ENCODE measurements around the gene AICDA.
"Not testable (repeated sequence)": the region's sequence is repeated elsewhere in the genome, so short reads cannot be mapped to it uniquely, and the experiment has no call there.

Gene AICDA

DNA sequence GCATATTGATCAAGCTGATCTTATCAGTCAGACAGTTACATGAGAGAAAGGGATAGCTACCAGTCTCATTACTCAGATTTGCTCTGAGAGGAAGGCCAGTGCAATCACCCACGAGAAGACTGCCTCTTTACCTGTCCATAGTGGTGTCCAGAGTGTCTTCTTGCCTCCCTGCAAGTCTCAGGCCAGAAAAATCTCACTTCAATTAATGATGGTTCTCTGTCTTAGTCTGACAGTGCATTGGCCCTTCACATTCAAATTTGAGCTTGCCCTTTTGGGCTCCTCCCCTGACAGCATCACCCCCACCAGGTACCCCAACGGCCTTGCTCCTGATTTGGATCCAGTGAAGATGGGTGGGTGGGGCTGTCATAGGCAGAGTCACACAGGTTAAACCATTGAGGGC lies at the start of gene AICDA:
AICDA (minus strand) TSS at position 231 of the 400 bp plus-strand sequence; CDS start at position 139, 92 bp downstream.
- no peak for DNase-seq (ENCODE audit: low read depth, low spot score)

DNA sequence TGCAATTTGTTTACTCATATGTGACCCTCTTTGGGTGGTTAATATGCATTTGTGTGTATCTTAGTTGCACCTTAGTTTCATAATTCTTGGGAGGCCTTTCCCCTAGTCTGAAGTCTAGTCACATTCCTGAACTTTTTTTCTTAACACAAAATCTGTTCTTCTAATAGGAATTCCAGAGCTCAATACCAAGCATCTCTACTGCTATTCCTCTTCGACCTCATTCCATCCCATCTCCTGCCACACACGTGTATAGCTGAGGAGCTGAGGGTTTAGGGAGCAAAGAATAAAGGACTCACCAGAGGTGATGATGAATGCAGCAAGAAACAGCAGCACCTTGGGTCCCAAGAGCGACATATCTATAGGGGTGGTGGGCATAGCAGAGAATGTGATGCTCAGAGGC lies 49.1 kb upstream of the AICDA start:
- no peak for DNase-seq (ENCODE audit: low read depth, low spot score)

DNA sequence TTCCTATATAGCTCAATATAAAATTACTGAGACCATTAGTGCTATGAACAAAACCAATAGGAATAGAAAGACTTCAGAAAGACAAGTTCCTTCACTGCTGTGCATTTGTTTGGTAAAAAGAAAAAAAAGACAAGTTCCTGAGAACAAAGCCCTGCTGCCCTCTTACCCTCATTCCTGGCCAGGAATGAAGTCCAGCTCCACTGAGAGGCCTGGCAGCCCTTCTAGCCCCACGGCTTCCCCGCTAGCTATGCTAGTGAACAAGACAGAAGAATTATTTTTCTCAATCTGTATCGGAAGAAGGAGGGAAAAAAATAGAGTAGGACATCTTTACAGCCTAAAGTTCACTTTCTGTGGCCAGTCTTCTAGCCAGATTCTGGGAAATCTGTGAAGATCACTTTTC lies 48.4 kb upstream of the AICDA start:
- DNase-seq (ENCODE audit: low read depth, low spot score), result no peak

DNA sequence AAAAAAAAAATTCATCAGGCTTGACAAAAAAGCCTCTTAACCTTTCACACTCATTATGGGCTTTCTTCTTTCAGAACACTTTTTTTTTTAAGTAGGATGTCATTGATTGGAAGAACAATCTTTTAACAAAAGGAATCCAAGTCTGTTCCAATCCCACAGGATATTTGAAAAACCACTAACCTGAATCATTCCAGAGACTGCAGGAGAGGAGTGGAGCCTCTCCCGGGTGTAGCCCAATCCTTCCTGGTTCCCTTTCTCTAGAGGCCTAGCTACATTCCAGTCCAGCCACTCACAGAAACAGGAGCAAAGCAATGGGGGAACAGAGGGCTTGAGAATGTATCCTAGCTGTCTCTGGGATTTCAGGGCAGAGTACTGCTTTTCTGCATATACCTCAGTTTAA lies 45.7 kb upstream of the AICDA start:
- DNase-seq (ENCODE audit: low read depth, low spot score), result no peak

DNA sequence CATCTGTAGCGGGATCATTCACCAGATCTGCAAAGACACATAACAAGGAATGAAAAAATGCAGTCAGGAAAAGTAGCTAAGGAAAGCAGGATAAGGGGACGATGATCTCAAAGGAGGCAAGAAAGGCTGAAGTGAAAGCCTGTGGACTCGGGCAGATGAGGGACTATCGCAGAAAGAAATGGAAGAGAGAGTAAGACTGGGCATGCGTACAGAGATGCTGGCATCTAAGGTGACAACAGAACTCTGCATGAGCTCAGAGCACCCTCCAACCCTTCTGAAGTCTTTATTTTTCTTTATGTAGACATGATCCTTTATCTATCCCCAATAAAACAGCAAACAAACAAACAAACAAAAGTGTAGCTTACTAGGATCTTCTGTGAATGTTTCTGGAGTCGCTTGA lies 42.8 kb upstream of the AICDA start:
- no peak for DNase-seq (ENCODE audit: low read depth, low spot score)

DNA sequence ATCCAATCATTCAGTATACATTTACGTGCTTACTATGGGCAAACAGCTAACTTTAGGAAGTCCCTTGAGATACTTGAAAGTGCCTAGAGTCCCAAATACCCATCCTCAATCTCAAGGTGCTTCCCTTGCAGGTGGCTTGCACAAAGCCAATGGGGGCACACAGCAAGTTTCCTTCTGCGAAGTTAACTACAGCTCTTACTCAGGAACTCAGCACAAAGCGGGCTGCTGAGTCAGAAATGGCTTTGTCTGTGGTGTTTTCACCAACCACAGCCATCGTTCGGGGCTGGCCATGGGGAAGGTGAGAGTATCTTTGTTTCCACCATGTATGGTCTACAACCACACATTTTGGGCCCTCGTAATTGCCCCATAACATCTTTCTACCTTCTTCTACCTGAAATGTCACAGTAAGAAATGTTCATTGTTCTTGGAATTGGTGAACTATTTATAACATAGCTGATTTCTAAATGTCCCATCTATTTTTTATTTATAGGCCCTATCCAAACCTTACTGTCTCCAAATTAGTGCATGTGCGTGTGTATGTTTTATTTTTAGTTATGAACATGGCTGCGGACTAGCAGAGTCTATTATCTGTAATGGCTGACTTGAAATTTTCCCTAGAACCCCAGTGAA lies 36.0 kb upstream of the AICDA start:
- no peak for DNase-seq (ENCODE audit: low read depth, low spot score)

DNA sequence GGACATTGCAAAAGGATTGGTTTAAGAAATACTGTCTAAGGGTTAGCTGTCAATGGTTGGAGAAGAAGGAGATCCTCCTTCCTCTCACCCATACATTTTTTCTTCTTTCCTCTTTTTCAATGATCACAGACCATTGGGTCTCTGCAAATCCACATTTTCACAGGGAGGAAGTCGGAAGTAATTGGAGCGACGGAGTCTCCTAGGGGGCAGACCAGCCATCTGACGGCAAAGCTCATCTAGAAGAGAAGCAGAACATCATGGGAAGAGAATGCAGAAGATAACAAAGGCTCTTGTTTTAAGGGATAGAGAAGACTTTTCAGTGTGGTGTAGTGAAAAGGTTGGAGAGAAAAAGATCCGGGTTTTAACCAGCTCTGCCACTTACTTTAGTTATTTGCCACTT lies 35.3 kb upstream of the AICDA start:
- DNase-seq (ENCODE audit: low read depth, low spot score), result no peak

DNA sequence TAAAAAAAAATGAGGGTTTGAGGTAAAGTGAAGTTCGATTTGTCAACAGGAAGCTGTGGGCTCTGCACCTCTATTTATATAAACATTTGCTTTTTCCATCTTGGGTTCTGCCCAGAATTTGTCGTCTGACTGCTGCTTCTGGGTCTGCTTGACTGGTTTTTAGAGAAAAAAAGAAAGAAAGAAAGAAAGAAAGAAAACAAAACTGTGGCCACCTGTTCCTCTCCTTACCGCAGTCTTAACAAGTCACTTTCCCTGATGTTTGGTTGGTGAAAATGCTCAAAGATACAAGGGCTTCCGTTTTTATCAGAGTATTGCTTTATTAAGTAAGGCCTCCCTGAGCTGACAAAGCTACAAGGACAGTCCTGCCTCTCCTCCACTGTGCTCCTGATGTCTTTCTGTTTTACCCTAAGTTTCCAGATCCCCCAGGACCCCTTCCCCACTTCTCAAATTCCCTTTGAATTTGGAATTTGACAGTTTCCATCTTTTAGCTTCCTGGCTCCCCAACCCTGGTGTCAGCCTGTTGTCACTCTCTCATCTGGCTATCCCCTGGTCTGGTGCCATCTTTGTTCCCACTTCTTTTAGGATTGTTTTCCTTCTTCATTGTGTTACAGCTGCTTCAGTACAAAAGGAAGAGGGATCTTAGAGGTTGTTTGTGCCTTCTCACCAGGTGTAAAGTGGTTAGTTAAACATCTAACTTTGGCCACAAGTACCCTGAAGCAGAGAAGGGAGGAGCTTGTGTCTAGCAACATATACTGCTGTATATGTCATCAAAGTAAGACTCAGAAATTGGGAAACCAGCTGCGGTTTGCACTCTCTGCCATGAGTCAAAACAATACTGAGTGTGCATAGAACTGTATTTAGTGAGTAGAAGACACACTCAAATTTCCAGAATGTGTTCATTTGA lies 31.9 kb upstream of the AICDA start:
- DNase-seq (ENCODE audit: low read depth, low spot score), result no peak

DNA sequence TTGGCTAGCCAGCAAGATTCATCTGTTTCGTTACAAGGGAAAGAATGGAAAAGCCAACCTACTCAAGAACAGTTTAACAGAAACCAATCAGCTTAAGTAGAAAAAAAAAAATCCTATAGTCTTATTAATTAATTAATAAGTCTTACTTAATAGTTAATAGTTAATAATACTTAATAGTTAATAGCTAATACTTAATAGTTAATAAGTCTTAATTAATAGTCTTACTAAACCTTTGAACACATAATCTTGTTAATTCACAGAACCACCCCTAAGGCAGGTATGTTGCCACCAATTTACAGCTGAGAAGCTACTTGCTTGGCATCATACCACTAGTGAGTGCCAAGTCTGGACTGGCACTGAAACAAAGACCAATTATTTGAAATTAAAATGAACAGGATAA lies 30.1 kb upstream of the AICDA start:
- no peak for DNase-seq (ENCODE audit: low read depth, low spot score)

DNA sequence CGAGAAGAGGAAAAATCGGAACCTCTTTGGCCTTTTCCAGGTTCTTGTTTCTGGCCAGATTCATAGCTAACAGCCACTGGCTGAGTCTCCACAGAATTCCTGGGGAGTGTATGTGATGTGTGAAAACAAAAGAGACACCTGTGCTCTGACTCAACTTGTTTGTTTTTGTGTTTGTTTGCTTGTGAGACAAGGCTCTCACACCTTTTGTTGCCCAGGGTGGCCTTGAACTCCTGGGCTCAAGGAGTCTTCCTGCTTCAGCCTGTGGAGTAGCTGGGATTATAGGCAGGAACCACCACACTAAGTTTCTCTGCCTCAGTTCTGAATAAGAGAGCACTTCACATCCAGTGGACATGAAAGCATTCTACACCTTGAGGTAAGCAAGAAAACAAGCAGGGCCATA lies 27.3 kb upstream of the AICDA start:
- no peak for DNase-seq (ENCODE audit: low read depth, low spot score)

DNA sequence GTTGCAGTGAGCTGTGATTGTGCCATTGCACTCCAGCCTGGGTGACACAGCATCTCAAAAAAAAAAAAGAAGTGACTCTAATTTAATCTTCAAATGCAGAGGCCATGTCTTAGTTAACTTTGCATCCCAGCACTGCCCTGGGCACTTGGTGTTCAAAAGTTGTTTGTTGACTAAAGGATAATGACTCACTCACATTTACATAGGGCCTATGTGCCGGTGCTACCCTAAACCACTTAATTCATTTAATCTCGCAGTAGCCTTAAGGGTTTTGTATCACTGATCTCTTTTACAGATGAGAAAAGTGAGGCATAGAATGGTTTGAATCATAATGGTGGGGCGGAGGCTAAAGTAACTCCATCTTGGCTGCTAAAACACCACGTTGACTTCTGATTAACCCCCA lies 26.3 kb upstream of the AICDA start:
- no peak for DNase-seq (ENCODE audit: low read depth, low spot score)

DNA sequence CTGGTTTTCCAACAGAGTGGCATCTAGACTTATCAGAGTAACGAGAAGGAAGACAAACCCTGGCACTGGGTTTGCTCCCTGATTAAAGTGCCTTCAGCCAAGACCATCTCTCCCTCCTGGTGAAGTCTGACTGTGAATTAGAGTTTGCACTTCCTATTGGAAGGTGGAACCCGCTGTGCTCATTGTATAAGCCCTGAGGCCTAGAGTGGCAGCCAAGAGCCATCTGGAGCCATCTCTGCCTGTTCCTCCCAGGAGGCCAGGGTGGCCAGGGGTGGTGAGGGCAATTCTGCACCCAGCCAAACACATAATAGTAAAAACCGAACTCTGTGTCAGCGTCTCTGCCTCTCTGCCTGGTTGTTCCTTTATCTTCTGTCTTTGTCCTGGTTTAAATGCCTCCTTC lies 25.0 kb upstream of the AICDA start:
- DNase-seq (ENCODE audit: low read depth, low spot score), result no peak

DNA sequence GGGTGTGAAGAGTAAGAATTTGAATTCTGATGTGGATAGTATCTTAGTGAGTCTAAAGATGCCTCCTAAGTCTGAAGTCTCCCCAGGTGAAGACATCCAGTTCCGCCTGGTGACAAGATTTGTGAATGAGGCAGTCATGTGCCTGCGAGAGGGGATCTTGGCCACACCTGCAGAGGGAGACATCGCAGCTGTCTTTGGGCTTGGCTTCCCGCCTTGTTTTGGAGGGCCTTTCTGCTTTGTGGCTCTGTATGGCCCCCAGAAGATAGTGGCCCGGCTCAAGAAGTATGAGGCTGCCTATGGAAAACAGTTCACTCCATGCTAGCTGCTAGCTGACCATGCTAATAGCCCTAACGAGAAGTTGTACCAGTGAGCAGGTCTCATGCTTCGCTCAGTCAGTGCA lies 24.6 kb upstream of the AICDA start:
- no peak for DNase-seq (ENCODE audit: low read depth, low spot score)

DNA sequence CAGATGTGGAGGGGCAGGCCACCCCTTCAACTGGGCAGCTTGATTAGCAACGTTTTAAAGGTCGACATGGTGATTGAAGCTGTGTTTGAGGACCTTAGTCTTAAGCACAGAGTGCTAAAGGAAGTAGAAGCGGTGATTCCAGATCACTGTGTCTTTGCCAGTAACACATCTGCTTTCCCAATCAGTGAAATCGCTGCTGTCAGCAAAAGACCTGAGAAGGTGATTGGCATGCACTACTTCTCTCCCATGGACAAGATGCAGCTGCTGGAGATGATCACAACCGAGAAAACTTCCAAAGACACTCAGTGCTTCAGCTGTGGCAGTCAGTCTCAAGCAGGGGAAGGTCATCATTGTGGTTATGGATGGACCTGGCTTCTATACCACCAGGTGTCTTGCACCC lies 23.9 kb upstream of the AICDA start:
- DNase-seq (ENCODE audit: low read depth, low spot score), result no peak

DNA sequence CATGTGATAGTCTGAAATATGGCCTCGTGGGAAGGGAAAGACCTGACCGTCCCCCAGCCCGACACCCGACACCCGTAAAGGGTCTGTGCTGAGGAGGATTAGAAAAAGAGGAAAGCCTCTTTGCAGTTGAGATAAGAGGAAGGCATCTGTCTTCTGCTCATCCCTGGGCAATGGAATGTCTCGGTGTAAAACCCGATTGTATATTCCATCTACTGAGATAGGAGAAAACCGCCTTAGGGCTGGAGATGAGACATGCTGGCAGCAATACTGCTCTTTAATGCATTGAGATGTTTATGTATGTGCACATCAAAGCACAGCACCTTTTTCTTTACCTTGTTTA lies 23.3 kb upstream of the AICDA start:
- DNase-seq (ENCODE audit: low read depth, low spot score), result not testable (repeated sequence)

DNA sequence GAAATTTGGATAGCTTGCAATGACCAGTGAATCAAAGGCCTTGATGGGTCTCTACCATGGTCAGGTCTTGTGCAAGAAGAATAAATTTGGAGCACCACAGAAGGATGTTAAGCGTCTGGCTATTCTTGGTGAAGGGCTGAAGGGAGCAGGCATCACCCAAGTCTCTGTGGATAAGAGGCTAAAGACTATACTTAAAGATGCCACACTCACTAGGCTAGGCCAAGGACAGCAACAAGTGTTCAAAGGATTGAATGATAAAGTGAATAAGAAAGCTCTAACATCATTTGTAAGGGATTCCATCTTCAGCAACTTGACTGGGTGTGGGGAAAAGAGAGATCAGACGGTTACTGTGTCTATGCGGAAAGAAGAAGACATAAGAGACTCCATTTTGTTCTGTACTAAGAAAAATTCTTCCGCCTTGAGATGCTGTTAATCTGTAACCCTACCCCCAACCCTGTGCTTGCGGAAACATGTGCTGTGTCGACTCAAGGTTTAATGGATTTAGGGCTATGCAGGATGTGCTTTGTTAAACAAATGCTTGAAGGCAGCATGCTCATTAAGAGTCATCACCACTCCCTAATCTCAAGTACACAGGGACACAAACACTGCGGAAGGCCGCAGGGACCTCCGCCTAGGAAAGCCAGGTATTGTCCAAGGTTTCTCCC lies 22.8 kb upstream of the AICDA start:
- not testable (repeated sequence) for DNase-seq (ENCODE audit: low read depth, low spot score)

DNA sequence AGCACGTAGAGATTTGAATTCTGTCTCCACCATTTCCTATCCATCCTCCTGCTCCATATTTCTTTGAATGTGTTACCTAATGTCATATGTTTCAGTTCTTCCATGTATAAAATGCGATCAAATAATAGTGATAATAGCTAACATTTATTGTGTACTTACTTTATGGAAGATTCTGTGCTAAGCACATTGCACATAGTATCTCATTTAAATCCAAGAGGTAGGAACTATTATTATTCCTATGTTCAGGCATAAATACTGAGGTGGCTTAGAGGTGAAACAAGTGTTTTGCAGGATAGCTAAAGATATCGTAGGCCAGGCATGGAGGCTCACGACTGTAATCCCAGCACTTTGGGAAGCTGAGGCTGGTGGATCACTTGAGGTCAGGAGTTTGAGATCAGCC lies 17.5 kb upstream of the AICDA start:
- no peak for DNase-seq (ENCODE audit: low read depth, low spot score)

DNA sequence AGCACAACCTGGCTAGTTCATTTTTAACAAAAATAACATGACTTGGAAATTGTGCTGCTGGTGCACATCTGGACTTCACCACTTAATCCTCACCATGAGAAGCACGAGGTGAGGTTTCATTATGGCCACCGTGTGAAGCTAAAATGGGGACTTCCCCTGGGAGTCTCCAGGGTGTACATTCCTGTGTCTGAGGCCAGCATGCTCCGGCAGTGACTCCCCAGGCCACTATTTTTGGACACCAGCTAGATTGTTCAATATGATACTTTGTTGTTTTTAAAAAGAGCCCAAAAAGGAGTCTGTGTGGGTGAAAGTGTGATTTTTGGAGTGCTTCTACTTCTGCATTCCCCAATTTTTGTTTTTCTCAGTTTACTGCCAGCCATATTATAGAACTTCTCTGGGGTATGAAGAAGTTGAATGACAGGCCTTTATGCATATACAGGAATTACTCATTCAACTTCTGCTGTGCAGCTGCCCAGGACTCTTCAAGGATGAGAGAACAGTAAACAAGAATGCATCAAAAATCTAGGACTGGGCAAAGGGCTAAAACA lies 16.9 kb upstream of the AICDA start:
- no peak for DNase-seq (ENCODE audit: low read depth, low spot score)

DNA sequence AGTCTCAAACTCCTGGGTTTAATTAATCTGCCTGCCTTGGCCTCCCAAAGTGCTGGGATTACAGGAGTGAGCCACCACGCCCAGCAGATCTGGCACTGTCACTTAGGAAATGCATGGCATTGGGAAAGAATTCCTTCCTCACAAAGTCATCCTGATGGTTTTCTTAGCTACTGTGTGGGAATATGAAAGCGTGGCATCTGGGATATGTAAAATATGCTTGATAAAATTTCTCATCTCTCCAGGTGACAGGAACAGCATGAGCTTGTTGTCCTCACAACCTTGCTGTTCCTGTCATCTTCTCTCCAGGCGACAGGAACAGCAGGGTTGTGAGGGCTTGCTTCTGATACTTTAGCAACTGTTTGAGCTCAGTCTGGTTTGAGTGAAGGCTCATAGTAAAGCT lies 16.1 kb upstream of the AICDA start:
- no peak for DNase-seq (ENCODE audit: low read depth, low spot score)

DNA sequence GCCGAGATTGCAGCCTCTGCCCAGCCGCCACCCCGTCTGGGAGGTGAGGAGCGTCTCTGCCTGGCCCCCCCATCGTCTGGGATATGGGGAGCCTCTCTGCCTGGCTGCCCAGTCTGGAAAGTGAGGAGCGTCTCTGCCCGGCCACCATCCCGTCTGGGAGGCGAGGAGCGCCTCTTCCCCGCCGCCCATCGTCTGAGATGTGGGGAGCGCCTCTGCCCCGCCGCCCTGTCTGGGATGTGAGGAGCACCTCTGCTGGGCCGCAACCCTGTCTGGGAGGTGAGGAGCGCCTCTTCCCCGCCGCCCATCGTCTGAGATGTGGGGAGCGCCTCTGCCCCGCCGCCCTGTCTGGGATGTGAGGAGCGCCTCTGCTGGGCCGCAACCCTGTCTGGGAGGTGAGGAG lies 12.1 kb upstream of the AICDA start:
- not testable (repeated sequence) for DNase-seq (ENCODE audit: low read depth, low spot score)

DNA sequence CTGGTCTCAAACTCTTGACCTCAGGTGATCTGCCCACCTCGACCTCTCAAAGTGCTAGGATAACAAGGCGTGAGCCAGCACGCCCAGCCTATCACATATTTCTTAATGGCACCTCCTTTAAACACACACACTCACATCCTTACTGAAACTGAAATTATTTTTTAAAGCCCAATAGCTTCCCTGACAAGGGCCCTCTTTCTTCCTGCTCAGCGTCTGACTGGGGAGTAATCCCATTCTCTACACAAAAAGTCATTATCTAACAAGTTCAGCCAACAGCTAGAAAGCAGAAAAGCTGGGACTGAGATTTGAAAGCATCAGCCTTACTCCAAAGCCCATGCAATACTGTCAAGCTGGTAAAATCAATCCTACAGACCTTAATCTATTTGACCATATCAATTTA lies 10.0 kb upstream of the AICDA start:
- DNase-seq (ENCODE audit: low read depth, low spot score), result no peak

DNA sequence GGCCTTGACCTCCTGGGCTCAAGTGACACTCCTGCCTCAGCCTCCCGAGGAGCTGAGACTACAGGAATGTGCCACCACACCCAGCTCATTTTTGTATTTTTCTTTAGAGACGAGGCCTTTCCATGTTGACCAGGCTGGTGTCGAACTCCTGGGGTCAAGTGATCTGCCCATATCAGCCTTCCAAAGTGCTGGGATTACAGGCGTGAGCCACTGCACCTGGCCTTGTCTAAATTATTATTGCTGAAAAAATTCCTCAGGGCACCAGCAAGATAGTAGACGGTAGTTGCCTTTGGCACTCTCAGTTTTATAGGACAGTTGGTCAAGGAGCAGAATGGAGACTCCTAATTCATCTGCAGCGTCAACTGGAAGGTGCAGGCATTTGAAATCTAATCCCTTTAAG lies 2.5 kb upstream of the AICDA start:
- no peak for DNase-seq (ENCODE audit: low read depth, low spot score)

DNA sequence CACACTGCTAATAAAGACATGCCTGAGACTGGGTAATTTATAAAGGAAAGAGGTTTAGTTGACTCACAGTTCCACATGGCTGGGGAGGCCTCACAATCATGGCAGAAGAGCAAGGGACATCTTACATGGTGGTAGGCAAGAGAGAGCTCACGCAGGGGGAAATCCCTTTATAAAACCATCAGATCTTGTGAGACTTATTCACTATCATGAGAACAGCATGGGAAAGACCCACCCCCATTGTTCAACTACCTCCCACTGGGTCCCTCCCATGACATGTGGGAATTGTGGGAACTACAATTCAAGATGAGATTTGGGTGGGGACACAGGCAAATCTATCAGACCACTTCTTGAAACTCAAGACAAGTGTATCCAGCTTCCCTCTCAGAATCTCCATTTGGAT lies 1.2 kb upstream of the AICDA start:
- DNase-seq (ENCODE audit: low read depth, low spot score), result not testable (repeated sequence)
